GM12874 (cell line): Measurements from ENCODE around the gene ZBTB7C.

Experiments used
- TF ChIP-seq, protein P1 (sequence below): IDR thresholded peaks from 2 replicates; pipeline ENCODE4 v1.5.1; 2011; ENCODE audit warnings: low read depth, mild to moderate bottlenecking, control low read depth, low read length, moderate library complexity; ENCODE audit not compliant: insufficient read depth

ZBTB7C gene

DNA sequence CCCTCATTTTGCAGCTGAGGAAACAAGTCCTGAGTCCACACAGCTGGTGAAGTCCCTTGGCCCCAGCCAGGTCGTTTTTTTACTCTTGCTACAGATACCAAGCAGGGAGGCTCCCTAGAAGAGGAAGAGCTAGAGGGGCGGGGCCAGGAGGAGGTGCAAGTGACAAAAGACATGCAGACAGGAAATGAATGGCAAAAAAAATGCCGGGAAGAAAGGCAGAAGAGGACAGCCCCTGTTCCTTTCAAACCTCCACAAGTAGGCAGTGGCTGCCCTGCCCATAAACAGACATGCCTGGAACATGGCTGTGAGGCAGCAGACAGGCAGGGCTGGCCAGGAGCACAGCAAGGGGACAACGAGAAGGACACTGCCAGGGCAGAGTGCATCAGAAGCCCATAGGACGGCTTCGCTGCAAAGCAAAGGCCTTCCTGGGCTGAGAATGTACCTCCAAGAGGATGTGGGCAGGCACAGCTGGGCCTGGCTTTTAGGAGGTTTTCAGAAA lies 108.7 kb downstream of the ZBTB7C start:
- TF ChIP-seq, protein P1, sequence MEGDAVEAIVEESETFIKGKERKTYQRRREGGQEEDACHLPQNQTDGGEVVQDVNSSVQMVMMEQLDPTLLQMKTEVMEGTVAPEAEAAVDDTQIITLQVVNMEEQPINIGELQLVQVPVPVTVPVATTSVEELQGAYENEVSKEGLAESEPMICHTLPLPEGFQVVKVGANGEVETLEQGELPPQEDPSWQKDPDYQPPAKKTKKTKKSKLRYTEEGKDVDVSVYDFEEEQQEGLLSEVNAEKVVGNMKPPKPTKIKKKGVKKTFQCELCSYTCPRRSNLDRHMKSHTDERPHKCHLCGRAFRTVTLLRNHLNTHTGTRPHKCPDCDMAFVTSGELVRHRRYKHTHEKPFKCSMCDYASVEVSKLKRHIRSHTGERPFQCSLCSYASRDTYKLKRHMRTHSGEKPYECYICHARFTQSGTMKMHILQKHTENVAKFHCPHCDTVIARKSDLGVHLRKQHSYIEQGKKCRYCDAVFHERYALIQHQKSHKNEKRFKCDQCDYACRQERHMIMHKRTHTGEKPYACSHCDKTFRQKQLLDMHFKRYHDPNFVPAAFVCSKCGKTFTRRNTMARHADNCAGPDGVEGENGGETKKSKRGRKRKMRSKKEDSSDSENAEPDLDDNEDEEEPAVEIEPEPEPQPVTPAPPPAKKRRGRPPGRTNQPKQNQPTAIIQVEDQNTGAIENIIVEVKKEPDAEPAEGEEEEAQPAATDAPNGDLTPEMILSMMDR: no peak

- TF ChIP-seq, protein P1: no peak
Observed at GRCh38 chr18:48297139-48297538, 112.0 kb downstream of the ZBTB7C start.

GRCh38 chr18:48296581-48296980 lies 112.6 kb downstream of the ZBTB7C start:
- TF ChIP-seq, protein P1: no peak

DNA sequence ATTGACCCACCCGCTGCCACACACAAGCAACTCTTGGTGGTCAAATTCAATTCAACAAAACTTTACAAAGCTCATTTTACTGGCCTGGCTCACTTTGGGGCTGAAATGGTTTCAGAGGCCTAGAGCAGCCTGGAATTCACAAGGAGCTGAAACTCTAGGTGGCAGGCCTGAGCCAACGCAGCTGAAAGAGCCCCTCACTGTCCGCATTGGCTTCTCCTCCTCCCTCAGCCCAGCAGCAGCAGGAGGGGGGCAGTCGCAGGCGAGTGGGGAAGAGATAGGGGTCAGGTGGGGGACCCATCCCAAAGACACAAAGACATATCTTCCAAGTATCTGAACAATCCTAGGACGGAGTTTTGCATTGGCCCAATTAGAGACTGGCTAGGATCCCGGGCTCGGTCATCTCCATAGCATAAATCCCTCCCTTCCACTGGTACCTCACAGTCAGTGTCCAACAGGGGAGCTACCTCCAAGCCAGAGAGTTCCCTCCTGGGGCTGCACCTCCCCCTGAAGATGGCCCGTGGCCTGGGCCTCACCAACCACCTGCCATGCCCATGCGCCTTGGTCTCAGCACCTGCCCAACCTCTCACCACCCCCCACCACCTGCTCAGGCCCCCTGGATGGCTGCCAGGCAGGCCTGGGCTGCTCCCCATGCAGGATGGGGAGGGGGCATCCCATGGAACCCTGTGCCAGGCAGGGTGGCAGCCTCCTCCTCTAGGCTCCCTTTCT lies 113.4 kb downstream of the ZBTB7C start:
- TF ChIP-seq, protein P1: no peak

GRCh38 chr18:48294899-48295585 lies 114.1 kb downstream of the ZBTB7C start:
- TF ChIP-seq, protein P1: no peak

- TF ChIP-seq, protein P1: no peak
Observed at GRCh38 chr18:48293954-48294898, 115.0 kb downstream of the ZBTB7C start.
